DMS53 treated with DMSO at 0.1 percent for 48 hours (cell line): ENCODE data around the gene CAMK2D.

Experiments
- DNase-seq: peaks from one replicate; lab custom pipeline; 2025; ENCODE audit not compliant: unreplicated experiment; lab: John Stamatoyannopoulos, UW

The CAMK2D gene

GRCh38 chr4:113644398-113644797 lies 117.1 kb downstream of the CAMK2D start:
- no peak for DNase-seq

- DNase-seq: no peak
These were observed 118.0 kb downstream of the CAMK2D start for GRCh38 chr4:113643505-113643904.

GRCh38 chr4:113641025-113641431 lies 120.5 kb downstream of the CAMK2D start:
- peak; percentile 53 for DNase-seq

GRCh38 chr4:113639326-113639725 lies 122.2 kb downstream of the CAMK2D start:
- no peak for DNase-seq

GRCh38 chr4:113638562-113638832 lies 123.0 kb downstream of the CAMK2D start:
- DNase-seq: no peak

- no peak for DNase-seq
These were observed 123.5 kb downstream of the CAMK2D start for GRCh38 chr4:113637823-113638561.

- no peak for DNase-seq
These were observed 124.2 kb downstream of the CAMK2D start for GRCh38 chr4:113637363-113637762.

GRCh38 chr4:113636877-113637276 lies 124.7 kb downstream of the CAMK2D start:
- no peak for DNase-seq

- no peak for DNase-seq
These were observed 125.1 kb downstream of the CAMK2D start for GRCh38 chr4:113636438-113636818.

- no peak for DNase-seq
These were observed 125.7 kb downstream of the CAMK2D start for GRCh38 chr4:113635739-113636437.

GRCh38 chr4:113634081-113634969 lies 127.2 kb downstream of the CAMK2D start:
- no peak for DNase-seq

- no peak for DNase-seq
These were observed 128.1 kb downstream of the CAMK2D start for GRCh38 chr4:113633467-113633866.

GRCh38 chr4:113628711-113629110 lies 132.8 kb downstream of the CAMK2D start:
- DNase-seq: no peak

GRCh38 chr4:113627321-113627720 lies 134.2 kb downstream of the CAMK2D start:
- DNase-seq: no peak

- DNase-seq: no peak
These were observed 135.6 kb downstream of the CAMK2D start for GRCh38 chr4:113625902-113626301.

GRCh38 chr4:113623274-113623894 lies 138.2 kb downstream of the CAMK2D start:
- DNase-seq: no peak

- no peak for DNase-seq
These were observed 139.9 kb downstream of the CAMK2D start for GRCh38 chr4:113621633-113622032.

GRCh38 chr4:113620032-113620431 lies 141.5 kb downstream of the CAMK2D start:
- DNase-seq: no peak

- DNase-seq: no peak
These were observed 142.0 kb downstream of the CAMK2D start for GRCh38 chr4:113619526-113619925.

GRCh38 chr4:113618205-113618604 lies 143.3 kb downstream of the CAMK2D start:
- DNase-seq: no peak

GRCh38 chr4:113617195-113617594 lies 144.3 kb downstream of the CAMK2D start:
- no peak for DNase-seq
